Measurements from ENCODE around the gene GAS2.
"Not testable (repeated sequence)": the region's sequence is repeated elsewhere in the genome, so short reads cannot be mapped to it uniquely, and the experiment has no call there.

The GAS2 gene

GRCh38 chr11:22666325-22666687 lies at the start of gene GAS2:
TSS of gene GAS2 (plus strand) at chr11:22666611. CDS start at chr11:22674870, 8,259 bp downstream.
- no peak for DNase-seq

GRCh38 chr11:22617868-22618267 lies 48.5 kb upstream of the GAS2 start:
- DNase-seq, result no peak

- peak; percentile 76 for DNase-seq
These were observed 41.5 kb upstream of the GAS2 start for GRCh38 chr11:22624742-22625447.

GRCh38 chr11:22625448-22626287 lies 40.7 kb upstream of the GAS2 start, which contains the start of gene FANCF:
TSS of gene FANCF (minus strand) at chr11:22625823. CDS start at chr11:22625810, 13 bp downstream.
- peak; percentile 93 for DNase-seq

- DNase-seq, result no peak
These were observed 39.7 kb upstream of the GAS2 start for GRCh38 chr11:22626573-22627239.

GRCh38 chr11:22627421-22627820 lies 39.0 kb upstream of the GAS2 start:
- no peak for DNase-seq

- no peak for DNase-seq
These were observed 33.0 kb upstream of the GAS2 start for GRCh38 chr11:22633354-22633902.

GRCh38 chr11:22634897-22635629 lies 31.3 kb upstream of the GAS2 start:
- DNase-seq, result no peak

- no peak for DNase-seq
These were observed 30.7 kb upstream of the GAS2 start for GRCh38 chr11:22635689-22636088.

- no peak for DNase-seq
These were observed 25.5 kb upstream of the GAS2 start for GRCh38 chr11:22640862-22641261.

- DNase-seq, result no peak
These were observed 24.9 kb upstream of the GAS2 start for GRCh38 chr11:22641559-22641958.

GRCh38 chr11:22652346-22652745 lies 14.1 kb upstream of the GAS2 start:
- not testable (repeated sequence) for DNase-seq

GRCh38 chr11:22656130-22656529 lies 10.3 kb upstream of the GAS2 start:
- DNase-seq, result no peak

- DNase-seq, result no peak
These were observed 9.2 kb upstream of the GAS2 start for GRCh38 chr11:22657101-22657694.

GRCh38 chr11:22659783-22660182 lies 6.6 kb upstream of the GAS2 start:
- no peak for DNase-seq

- peak; percentile 30 for DNase-seq
These were observed 453 bp downstream of the GAS2 start for GRCh38 chr11:22666688-22667439.

- DNase-seq, result no peak
These were observed 1.8 kb downstream of the GAS2 start for GRCh38 chr11:22668005-22668796.

GRCh38 chr11:22669368-22669767 lies 3.0 kb downstream of the GAS2 start:
- DNase-seq, result no peak

GRCh38 chr11:22670830-22671229 lies 4.4 kb downstream of the GAS2 start:
- DNase-seq, result no peak

- DNase-seq, result no peak
These were observed 5.3 kb downstream of the GAS2 start for GRCh38 chr11:22671751-22672150.

Data from stimulated activated CD8-positive, alpha-beta memory T cell treated with anti-CD3 and anti-CD28 coated beads, Interleukin-4, amount 100 ng/mL, for 48 hours (primary cell).